ENCODE results near the gene TENM3.
"Not testable (repeated sequence)": the region's sequence is repeated elsewhere in the genome, so short reads cannot be mapped to it uniquely, and the experiment has no call there.

TENM3 gene

GRCh38 chr4:182343453-182343852 lies 100.3 kb downstream of the TENM3 start:
- no peak for DNase-seq

DNA sequence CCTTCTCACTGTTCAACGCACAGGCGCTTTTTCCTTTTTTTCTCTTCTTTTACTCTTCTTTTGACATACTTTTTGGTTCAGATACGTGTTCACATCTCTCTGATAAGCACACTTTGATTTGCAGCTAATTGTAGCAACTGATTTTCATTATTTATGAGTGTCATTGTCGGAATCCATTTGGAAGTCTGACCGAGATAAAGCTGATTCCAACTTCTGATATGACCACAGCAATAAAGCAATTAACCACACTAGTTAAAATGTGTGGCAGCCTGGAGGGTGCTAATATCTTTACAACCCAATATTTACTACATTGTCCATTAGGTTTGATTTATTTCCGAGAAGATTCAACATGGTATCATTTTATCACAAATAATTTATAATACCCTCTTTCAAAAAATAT lies 101.8 kb downstream of the TENM3 start:
- DNase-seq: no peak

- no peak for DNase-seq
Observed at GRCh38 chr4:182346250-182346649, 103.0 kb downstream of the TENM3 start.

GRCh38 chr4:182346675-182347375 lies 103.6 kb downstream of the TENM3 start:
- no peak for DNase-seq

DNA sequence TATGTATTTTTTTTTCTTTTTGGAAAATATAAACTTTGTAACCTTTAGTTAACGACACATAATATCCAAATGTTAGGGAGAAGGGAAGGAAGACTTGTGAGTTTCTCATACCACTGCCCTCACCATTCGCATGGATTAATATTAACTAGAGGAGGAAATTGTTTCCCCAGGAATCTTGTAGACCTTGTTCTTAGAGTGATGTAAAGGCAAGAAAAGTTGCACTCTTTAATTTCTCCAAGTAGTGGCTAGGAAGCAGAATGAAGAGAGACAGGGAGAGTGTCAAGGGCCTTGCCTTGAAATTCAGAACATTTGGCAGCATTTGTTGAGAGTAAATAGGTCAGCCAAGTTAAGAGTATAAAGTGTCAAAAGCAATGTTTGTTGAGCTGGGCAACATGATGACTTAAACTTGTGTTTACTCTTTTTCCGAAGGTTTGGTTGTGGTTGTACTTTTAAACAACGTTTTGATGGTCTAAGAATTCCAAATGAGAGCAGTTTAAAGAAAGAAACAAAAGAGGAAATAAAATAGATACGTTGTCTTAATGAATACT lies 105.7 kb downstream of the TENM3 start:
- no peak for DNase-seq

DNA sequence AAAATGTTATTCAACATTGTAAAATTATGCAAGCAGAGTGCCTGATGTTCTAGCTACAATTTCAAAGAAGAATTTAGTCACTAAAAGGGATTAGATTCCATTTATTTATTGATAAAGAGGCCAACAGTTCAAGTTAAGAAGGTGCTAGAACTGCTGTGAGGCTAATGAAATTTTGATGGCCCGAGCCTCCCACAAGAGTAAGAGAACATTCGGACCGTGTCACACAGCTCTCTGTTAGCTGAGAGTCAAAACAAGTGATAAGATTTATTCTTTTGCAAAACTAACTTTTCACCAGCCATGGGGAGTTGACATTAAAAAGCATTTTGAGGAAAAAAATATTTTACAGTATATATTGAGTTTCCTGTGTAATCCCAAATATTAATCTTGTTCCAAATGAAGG lies 106.8 kb downstream of the TENM3 start:
- DNase-seq: no peak

DNA sequence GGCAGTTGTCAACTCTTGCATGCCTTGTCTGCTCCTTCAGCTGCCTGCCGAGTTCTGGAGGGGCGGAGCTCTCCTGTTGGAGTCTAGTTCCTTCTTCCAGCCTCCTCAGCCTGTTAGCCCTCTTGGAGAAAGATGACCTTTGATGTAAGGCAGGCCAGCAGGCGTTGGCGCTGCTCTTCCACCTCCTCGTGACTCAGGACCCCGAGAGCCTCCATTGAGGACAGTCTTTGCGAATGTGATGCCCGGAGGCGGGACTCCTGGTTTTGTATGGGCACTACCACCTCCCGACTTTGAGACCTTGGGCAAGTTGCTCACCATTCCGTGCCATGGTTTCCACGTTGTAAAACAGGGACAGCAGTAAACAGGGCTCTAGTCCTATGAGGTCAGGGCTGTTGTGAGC lies 108.3 kb downstream of the TENM3 start:
- no peak for DNase-seq

- DNase-seq: no peak
Observed at GRCh38 chr4:182354106-182354505, 110.9 kb downstream of the TENM3 start.

GRCh38 chr4:182354867-182355266 lies 111.7 kb downstream of the TENM3 start:
- DNase-seq: no peak

- no peak for DNase-seq
Observed at GRCh38 chr4:182367153-182367552, 124.0 kb downstream of the TENM3 start.

- no peak for DNase-seq
Observed at GRCh38 chr4:182369211-182369610, 126.0 kb downstream of the TENM3 start.

GRCh38 chr4:182370491-182370890 lies 127.3 kb downstream of the TENM3 start:
- no peak for DNase-seq

- DNase-seq: no peak
Observed at GRCh38 chr4:182380771-182381181, 137.6 kb downstream of the TENM3 start.

- no peak for DNase-seq
Observed at GRCh38 chr4:182382941-182383340, 139.7 kb downstream of the TENM3 start.

- no peak for DNase-seq
Observed at GRCh38 chr4:182384631-182385091, 141.5 kb downstream of the TENM3 start.

- no peak for DNase-seq
Observed at GRCh38 chr4:182385897-182386296, 142.7 kb downstream of the TENM3 start.

DNA sequence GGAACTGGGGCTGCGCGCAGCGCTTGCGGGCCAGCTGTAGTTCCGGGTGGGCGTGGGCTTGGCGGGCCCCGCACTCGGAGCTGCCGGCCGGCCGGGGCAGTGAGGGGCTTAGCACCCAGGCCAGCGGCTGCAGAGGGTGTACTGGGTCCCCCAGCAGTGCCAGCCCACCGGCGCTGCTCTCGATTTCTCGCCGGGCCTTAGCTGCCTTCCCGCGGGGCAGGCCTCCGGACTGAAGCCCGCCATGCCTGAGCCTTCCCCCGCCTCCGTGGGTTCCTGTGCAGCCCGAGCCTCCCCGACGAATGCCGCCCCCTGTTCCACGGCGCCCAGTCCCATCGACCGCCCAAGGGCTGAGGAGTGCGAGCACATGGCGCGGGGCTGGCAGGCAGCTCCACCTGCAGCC lies 143.4 kb downstream of the TENM3 start:
- not testable (repeated sequence) for DNase-seq

DNA sequence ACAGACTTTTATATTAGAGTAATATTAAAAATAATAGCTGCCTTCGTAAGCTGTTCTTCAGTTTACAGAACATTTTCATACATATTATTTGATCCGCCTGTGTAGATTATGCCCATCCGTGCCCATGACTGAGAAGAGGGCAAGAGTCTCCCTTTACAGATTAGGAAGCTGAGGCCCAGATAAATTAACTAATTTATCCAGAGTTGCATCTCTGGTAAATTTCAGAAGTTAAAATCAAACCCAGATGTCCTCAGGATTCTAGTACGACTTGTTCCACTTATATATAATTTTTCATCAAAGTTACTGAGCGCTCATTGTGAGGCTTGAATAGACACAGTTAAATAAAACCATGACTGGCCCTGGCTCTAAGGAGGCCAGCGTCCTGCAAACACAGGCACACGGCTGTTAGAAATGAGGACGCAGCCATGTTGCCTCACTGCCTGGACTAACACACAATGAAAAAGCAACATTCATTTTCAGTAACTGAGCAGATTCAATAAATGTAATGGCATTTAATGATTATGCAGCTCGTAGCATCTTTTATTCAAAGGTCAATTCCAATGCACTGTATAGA lies 148.0 kb downstream of the TENM3 start:
- no peak for DNase-seq

DNA sequence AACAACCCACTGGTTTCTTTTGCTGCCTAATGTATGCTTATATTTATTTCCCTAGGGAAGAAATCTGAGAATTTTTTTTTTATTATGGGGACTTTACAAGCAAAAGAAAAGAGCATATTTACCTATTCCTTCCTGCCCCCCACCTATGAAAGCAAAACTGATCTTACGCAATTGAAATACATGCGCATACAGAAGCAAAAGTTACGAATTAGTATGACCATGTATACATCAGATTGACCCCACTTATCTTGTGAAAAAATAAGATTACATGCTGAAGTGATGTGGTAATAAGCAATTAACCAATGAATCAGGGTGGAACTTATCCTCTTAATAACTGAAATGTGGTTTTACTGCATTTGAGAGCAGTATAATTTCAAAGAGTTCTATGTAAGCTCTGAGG lies 151.0 kb downstream of the TENM3 start:
- no peak for DNase-seq

- no peak for DNase-seq
Observed at GRCh38 chr4:182400081-182400480, 156.9 kb downstream of the TENM3 start.

DNA sequence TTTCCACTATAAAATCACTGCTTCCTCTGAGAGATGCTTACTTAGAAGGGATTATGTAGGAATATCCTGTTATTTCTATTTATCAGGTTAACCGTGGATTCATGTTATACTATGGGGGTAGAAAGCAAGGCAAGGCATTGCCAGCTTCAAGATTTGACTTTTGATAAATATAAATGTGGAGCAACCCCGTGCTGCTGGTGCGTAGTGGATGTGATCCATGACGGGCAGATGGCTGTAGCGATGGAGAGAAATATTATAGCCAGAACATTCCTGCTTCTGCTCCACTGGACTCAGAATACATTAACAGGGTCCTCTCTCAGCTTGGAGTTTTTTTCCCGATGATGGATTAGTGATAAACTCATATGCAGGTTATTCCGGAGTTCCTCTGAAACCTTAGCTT lies 157.6 kb downstream of the TENM3 start:
- no peak for DNase-seq

DNA sequence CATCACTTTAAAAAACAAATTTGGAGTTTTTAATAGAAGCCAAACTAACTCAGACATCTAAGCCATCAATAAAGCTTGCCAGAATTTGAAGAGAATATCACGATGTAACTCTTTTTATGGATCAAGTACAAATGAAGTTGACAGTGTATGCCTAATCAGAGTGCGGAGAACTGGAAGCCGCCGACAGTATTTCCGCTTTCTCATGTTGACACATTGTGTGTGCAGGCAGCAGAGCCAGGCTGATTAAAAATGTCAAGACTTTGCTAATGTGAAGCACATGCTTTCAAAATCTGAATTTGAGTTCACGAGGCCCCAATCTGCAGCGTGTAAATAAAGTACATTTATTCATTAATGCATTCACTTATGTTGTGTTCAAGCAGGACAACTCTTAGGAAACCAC lies 161.2 kb downstream of the TENM3 start:
- DNase-seq: no peak

- no peak for DNase-seq
Observed at GRCh38 chr4:182405087-182405486, 161.9 kb downstream of the TENM3 start.

DNA sequence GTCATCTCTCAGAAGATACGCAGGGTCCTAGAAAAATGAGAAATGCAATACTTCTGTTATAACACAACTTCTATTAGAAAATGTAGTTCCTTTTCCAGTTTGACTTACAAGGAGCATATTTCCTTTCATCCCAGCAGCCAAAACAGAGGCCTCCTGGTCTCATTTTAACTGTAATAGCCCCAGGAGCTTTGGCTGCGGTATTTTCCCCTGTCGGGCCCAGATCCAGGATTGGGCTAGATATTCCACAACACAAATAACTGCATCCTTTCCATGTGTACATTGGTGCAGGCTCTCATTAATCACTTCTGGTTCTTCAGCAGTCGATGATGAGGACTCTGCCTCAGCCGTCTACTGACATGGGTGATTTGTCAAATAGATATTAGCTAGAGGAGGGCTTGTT lies 166.1 kb downstream of the TENM3 start:
- DNase-seq: no peak

DNA sequence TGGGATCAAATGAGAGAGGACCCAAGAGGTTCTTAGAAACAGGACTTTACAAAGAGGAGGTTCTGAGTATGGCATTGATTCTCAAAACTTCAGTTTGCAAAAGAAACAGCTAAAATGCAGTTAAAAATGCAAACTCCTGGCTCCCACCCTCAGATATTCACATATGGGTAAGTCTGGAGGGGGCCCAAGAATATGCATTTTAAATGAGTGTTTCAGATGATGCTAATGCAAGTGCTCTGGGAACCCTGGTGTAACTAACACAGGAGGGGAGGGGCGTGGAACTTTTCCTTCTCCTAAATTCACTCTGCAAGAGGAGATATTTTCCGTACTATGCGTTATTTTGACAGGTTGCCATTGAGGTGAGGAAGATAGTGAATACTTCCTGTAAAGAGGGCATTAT lies 168.2 kb downstream of the TENM3 start:
- no peak for DNase-seq

Measured in activated CD4-positive, alpha-beta T cell treated with anti-CD3 and anti-CD28 coated beads for 4 hours (primary cell).